Activated CD4-positive, alpha-beta T cell treated with anti-CD3 and anti-CD28 coated beads, Interleukin-2, amount 10 ng/mL, durations not matched to agents 7 days and 5 days (primary cell): Measurements from ENCODE around the gene TCEA2. TPM values are rescaled to one million over a fixed set of nuclear protein-coding genes. Genes with fewer than 3 reads are reported as not detected.

Source experiments
- CTCF ChIA-PET: fragments of 350-600 bp; sonication (Branson Sonifier 250); formaldehyde crosslinking; loops from one replicate; lab custom pipeline; 2021; ENCODE audit warnings: antibody characterized with exemption; lab: Charles Lee
- POLR2A ChIA-PET: fragments of 350-600 bp; sonication (Branson Sonifier 250); formaldehyde crosslinking; loops from one replicate; lab custom pipeline; 2021; ENCODE audit warnings: antibody characterized with exemption; lab: Charles Lee
- DNase-seq: peaks from one replicate; pipeline ENCODE4 v3.0.0-alpha.2; 2020
- H3K27ac Mint-ChIP-seq: one replicate; pipeline ENCODE4 v1.8.0; 2021; ENCODE audit warnings: mild to moderate bottlenecking, moderate library complexity, mixed read lengths
- H3K27me3 Mint-ChIP-seq: one replicate; pipeline ENCODE4 v1.8.0; 2021; ENCODE audit warnings: mixed read lengths
- H3K36me3 Mint-ChIP-seq: one replicate; pipeline ENCODE4 v1.8.0; 2021; ENCODE audit warnings: low read depth, mixed read lengths
- H3K4me1 Mint-ChIP-seq: one replicate; pipeline ENCODE4 v1.8.0; 2021; ENCODE audit warnings: mixed read lengths
- H3K4me3 Mint-ChIP-seq: one replicate; pipeline ENCODE4 v1.8.0; 2021; ENCODE audit warnings: mild to moderate bottlenecking, moderate library complexity, mixed read lengths
- H3K9me3 Mint-ChIP-seq: one replicate; pipeline ENCODE4 v1.8.0; 2021; ENCODE audit warnings: mixed read lengths
- total RNA-seq, 2 experiments: library from RNA; stranded (reverse); gene quantifications; one replicate each; pipeline ENCODE4 v1.2.3, GENCODE V29; 2021

The TCEA2 gene
- total RNA-seq, 2 experiments from 2014 or later = 47.6 to 57.9 TPM

DNA sequence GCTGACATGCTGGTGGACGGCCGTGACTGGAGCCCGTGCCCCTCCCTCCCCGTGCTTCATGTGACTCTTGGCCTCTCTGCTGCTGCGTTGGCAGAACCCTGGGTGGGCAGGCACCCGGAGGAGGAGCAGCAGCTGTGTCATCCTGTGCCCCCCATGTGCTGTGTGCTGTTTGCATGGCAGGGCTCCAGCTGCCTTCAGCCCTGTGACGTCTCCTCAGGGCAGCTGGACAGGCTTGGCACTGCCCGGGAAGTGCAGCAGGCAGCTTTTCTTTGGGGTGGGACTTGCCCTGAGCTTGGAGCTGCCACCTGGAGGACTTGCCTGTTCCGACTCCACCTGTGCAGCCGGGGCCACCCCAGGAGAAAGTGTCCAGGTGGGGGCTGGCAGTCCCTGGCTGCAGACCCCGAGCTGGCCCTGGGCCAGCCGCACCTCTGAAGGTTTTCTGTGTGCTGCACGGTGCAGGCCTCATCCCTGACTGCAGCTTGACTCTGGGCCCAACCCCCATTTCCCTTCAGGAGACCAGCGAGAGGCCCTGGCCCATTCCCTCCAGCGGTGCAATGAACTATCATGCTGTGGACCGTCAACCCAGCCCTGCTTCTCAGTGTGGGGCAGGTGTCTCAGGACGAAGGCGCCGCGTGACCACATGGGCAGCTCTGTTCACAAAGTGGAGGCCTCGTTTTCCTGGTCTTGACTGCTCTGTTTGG, 36.2 kb downstream of the TCEA2 start:
- ChIA-PET CTCF (interaction anchor here (1.3 kb wide), 1 partner anchor 13 kb away, joined by 3 read pairs; no protein-coding TSS in a partner anchor), POLR2A (no interaction called here)
- Mint-ChIP-seq H3K4me3 (no peak overlapping the region), H3K27me3 (peaks cover 23% of the 10 kb centered on the region), H3K36me3 (no peaks in the 10 kb centered on the region), H3K4me1 (peaks cover 20% of the 10 kb centered on the region), H3K27ac (no peak overlapping the region), H3K9me3 (peaks cover 5% of the 10 kb centered on the region)
- DNase-seq = no peak

DNA sequence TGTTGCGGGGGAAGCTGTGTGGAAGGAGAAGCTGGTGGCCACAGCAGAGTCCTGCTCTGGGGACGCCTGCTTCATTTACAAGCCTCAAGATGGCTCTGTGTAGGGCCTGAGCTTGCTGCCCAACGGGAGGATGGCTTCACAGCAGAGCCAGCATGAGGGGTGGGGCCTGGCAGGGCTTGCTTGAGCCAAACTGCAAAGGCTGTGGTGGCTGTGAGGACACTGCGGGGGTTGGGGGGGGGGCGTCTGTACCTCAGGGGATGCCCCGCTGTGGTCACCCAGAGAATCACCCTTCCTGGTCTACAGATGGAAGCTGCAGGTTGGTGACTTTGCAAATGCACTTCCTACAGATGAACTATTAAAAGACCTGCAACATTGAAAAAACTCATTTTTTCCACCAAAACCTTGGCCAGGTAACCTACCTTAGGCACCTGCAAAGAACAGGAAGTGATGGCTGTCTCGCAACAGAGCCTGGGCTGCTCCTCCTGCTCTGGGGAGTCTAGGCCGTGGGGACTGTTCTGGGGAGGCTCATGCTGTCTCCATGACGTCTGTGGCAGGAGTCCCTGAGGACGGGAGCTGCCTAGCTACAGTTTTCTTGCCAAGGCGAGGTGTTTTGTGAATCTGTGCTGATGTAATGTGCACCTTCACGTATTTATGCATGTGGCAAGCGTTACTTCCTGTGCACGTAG, 37.0 kb downstream of the TCEA2 start:
- ChIA-PET CTCF (interaction anchor here (1.3 kb wide), 1 partner anchor 14 kb away, joined by 3 read pairs; no protein-coding TSS in a partner anchor), POLR2A (no interaction called here)
- Mint-ChIP-seq H3K27ac (no peak overlapping the region), H3K27me3 (peaks cover 23% of the 10 kb centered on the region), H3K4me3 (no peak overlapping the region), H3K4me1 (peaks cover 20% of the 10 kb centered on the region), H3K9me3 (peaks cover 5% of the 10 kb centered on the region), H3K36me3 (no peaks in the 10 kb centered on the region)
- no peak for DNase-seq

DNA sequence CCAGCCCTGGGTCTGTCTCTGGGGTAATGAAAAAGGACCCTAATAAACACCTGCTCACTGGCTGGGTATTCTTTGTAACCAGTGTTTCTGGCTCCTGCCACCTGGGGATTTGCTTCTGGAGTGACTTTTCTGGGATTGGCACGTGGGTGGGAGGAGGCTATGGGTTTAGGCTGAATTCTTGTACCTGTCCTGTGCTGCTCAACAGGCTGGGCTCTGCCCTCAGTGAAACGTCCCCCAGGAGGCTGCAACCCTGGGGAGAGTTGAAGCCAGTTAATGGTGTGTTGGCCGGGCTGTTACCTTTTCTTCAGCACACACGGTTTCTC, 37.5 kb downstream of the TCEA2 start:
- DNase-seq = no peak

DNA sequence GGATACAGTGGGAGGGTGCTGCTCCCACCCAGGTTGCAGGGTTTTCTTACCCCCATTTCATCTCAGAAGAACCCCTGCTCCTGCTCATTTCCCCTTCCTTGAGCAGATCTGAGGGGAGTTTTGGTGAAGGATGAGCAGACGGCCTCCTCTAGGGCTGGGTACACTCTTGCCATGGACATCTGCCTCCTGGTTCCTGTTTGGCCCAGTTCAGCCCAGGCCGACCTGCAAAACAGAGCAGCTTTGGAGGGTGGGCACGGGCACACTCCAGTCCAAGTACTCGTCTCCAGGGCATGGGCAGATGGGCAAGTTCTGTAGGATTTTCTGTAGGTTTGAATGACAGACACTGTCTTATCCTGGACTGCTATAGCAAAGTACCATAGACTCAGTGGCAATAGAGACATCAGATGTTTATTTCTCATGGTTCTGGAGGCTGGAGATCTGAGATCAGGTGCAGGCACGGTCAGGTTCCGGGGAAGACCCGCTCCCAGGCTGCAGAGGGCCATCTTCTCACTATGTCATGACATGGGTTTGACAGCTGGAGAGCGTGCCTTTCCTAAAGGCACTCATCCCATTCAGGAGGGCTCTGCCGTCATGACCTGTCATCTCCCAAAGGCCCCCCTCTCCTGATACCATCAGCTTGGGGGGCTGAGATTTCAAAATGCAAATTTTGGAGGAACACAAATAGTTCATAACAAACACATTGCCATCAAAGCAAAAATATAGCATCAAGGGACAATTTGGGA, 38.1 kb downstream of the TCEA2 start:
- Mint-ChIP-seq H3K4me3 (no peak overlapping the region), H3K27ac (no peak overlapping the region)
- CTCF ChIA-PET = interaction anchor here (0.8 to 2.2 kb wide), 3 partner anchors 11 to 19 kb away, joined by 3 to 10 read pairs (median 4); no protein-coding TSS in a partner anchor

More for the DNA sequence above, 37.5 kb downstream of the TCEA2 start:
- H3K4me1 Mint-ChIP-seq = peaks cover 20% of the 10 kb centered on the region
- peaks cover 23% of the 10 kb centered on the region for H3K27me3 Mint-ChIP-seq
- no peak overlapping the region for H3K27ac Mint-ChIP-seq
- ChIA-PET CTCF (interaction anchor here (1.3 kb wide), 1 partner anchor 14 kb away, joined by 3 read pairs; no protein-coding TSS in a partner anchor), POLR2A (no interaction called here)
- H3K9me3 Mint-ChIP-seq = peaks cover 5% of the 10 kb centered on the region
- no peaks in the 10 kb centered on the region for H3K36me3 Mint-ChIP-seq
- no peak overlapping the region for H3K4me3 Mint-ChIP-seq

DNA sequence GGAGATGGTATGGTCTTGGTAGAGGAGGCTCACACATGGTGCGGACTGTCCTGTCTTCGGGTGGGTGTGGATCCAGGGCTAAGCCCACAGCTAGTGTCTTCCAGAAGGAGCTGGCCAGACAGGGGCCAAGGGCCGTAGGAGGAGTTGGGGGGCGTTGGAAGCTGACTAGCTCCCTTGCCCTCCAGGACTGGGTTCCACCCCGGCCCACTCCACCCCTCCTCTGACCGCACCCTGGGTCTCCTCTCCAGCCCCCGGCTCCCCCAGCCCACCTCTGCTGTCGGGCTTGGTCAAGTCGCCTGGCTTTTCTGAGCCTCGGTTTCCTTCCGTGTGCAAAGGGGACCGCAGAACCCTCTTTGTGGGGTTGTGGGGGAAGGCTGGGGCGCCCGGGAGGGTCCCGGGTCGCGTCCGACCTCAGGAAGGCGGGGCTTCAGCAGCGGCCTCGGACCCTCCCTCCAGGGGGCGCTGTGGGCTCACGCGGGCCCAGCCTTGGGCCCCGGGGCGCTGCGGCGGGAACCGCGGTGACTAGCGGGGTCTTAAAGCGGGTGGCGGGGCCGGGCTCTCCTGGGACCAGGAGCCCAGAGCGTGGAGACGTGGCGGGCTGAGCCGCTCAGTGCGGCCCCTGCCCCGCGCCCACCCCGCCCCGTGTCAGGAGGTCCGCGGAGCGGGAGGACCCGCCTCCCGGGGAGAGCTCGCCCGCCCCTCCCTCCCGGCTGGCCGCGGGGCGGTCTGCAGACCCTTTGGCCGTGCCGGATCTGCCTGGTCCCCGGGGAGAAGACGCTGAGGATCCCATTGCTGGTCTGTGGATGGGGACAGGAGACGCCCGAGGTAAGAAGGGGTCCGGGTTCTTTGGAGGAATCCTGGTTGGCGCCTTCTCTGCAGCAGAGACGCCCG, 39.0 kb downstream of the TCEA2 start:
- no peak overlapping the region for H3K4me3 Mint-ChIP-seq
- peak; percentile 63 for DNase-seq
- peaks cover 23% of the 10 kb centered on the region for H3K27me3 Mint-ChIP-seq
- POLR2A ChIA-PET = no interaction called here
- no peaks in the 10 kb centered on the region for H3K9me3 Mint-ChIP-seq
- CTCF ChIA-PET = interaction anchor here (0.8 to 2.2 kb wide), 4 partner anchors 10 to 184 kb away, joined by 3 to 10 read pairs (median 4); no protein-coding TSS in a partner anchor
- peaks cover 20% of the 10 kb centered on the region for H3K4me1 Mint-ChIP-seq
- H3K36me3 Mint-ChIP-seq = no peaks in the 10 kb centered on the region
- H3K27ac Mint-ChIP-seq = no peak overlapping the region

More for the DNA sequence above, 38.1 kb downstream of the TCEA2 start:
- DNase-seq = no peak
- Mint-ChIP-seq H3K4me1 (peaks cover 20% of the 10 kb centered on the region), H3K27me3 (peaks cover 23% of the 10 kb centered on the region), H3K36me3 (no peaks in the 10 kb centered on the region), H3K9me3 (peaks cover 5% of the 10 kb centered on the region)
- POLR2A ChIA-PET = no interaction called here

DNA sequence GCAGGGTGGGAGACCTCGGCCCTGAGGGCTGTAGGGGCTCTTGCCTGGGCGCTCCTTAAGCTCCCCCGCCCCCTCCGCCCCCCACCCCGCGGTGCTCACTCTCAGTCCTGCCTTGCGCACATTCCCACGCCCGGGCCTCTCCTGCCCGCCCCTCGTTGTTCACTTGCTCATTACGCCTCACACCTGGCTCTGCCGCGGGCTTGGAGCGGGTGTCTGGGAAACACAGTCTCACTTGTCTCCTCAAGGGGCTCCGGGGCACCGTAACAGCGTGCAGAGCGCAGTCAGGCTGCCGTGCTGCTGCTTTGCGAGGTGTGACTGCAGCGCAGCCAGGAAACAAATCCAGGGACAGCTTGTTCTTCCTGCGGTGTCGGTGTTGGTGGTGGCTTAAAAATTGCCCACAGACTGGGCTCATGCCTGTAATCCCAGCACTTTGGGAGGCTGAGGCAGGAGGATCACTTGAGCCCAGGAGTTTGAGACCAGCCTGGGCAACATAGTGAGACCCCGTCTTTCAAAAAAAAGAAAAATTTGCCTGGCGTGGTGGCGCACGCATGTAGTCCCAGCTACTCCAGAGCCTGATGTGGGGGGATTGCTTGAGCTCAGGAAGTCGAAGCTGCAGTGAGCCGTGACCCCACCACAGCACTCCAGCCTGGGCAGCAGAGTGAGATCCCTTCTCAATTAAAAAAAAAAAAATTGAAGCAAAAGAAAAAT, 39.8 kb downstream of the TCEA2 start:
- CTCF ChIA-PET = interaction anchor here (1.4 to 2.2 kb wide), 2 partner anchors 13 to 183 kb away, joined by 5 to 10 read pairs; no protein-coding TSS in a partner anchor
- POLR2A ChIA-PET = no interaction called here
- no peaks in the 10 kb centered on the region for H3K9me3 Mint-ChIP-seq
- H3K36me3 Mint-ChIP-seq = no peaks in the 10 kb centered on the region
- peak overlapping the region; percentile 40 for H3K4me3 Mint-ChIP-seq
- H3K4me1 Mint-ChIP-seq = peaks cover 20% of the 10 kb centered on the region
- H3K27me3 Mint-ChIP-seq = peaks cover 23% of the 10 kb centered on the region
- no peak for DNase-seq
- peak overlapping the region; percentile 31 for H3K27ac Mint-ChIP-seq

DNA sequence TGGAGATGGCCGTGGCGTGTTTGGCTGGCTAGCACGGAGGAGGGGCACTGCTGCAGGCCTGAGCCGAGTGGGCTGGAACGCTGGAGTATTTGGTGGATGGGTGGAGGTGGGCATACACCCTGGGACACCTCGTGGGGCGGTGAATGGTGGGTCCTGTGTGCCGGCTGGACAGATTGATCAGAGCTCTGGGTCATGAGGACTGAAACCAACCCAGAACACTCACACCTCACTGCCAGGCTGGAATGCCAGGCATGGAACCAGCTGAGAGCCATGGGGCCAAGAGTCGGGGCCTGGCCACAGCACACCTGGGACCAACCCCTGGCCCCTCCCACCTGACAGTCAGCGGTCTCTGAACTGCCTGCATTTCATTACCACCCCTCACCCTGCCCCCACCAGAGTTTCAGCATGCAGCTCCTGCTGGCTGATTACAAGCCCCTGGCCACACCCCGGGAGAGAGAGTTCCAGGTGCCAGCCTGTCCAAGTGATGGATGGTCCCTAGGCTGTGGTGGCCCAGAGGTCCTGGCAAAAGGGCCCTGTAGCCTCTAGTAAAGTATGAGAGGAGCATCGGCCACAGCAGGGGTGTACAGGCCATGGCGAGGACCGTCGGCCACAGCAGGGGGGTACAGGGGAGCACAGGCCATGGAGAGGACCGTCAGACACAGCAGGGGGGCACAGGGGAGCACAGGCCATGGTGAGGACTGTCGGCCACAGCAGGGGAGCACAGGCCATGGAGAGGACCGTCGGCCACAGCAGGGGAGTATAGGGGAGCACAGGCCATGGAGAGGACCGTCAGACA, 41.1 kb downstream of the TCEA2 start:
- ChIA-PET POLR2A (no interaction called here), CTCF (no interaction called here)
- no peaks in the 10 kb centered on the region for H3K9me3 Mint-ChIP-seq
- no peak overlapping the region for H3K4me3 Mint-ChIP-seq
- H3K36me3 Mint-ChIP-seq = no peaks in the 10 kb centered on the region
- H3K4me1 Mint-ChIP-seq = peaks cover 20% of the 10 kb centered on the region
- DNase-seq = no peak
- no peak overlapping the region for H3K27ac Mint-ChIP-seq
- H3K27me3 Mint-ChIP-seq = peaks cover 23% of the 10 kb centered on the region

DNA sequence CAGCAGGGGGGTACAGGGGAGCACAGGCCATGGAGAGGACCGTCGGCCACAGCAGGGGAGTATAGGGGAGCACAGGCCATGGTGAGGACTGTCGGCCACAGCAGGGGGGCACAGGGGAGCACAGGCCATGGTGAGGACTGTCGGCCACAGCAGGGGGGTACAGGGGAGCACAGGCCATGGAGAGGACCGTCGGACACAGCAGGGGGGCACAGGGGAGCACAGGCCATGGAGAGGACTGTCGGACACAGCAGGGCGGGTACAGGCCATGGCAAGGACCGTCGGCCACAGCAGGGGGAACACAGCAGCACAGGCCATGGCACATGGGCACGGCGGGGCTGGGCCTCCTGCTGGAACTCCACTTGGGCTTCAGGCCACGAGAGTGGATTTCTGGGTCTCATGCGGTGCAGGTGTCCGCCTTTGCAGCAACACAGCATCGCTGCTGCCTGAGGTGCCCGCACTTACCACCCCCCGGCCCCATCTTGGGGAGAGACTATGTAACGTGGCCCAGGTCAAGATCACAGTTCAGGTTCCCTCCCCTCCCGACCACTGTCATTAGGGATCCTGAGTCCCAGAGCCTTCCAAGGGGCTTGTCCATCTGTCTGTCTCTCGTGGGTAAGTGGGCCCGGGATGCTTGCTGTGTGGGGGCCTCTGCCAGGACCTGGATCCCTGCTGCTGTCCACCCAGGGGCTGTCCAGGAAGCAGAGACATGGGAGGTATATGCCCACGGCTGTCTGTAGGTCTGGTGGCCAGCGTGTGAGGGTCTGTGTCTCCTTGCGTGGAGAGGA, 41.9 kb downstream of the TCEA2 start:
- Mint-ChIP-seq H3K27me3 (peaks cover 23% of the 10 kb centered on the region), H3K4me1 (peaks cover 20% of the 10 kb centered on the region), H3K27ac (no peak overlapping the region), H3K4me3 (no peak overlapping the region), H3K36me3 (no peaks in the 10 kb centered on the region), H3K9me3 (no peaks in the 10 kb centered on the region)
- no peak for DNase-seq
- POLR2A ChIA-PET = no interaction called here
- CTCF ChIA-PET = no interaction called here

DNA sequence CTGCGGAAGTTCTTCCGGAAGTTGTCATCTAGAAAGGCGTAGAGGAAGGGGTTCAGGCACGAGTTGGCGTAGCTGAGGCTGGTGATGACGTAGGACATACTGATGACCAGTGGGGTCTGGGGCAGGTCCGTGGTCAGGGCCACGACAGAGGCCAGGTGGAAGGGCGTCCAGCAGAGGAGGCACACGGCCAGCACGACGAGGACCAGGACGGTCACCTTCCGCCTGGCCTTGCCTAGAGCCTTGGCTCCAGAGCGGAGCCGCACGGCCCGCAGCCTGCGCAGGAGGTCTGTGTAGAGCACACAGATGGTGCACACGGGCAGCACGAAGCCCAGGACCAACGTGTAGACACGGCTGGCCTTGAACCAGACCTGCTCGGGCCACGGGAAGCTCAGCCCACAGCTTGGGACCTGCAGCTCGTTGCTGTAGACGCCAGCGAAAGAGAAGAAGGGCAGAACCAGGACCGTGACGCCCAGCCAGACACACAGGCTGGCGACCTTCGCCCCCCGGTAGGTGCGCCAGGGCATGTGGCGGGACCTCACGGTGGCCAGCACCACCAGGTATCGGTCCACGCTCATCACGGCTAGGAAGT, 42.9 kb downstream of the TCEA2 start:
- CTCF ChIA-PET = no interaction called here
- Mint-ChIP-seq H3K36me3 (no peaks in the 10 kb centered on the region), H3K4me1 (peaks cover 9% of the 10 kb centered on the region), H3K27ac (no peak overlapping the region), H3K9me3 (no peaks in the 10 kb centered on the region), H3K27me3 (peaks cover 21% of the 10 kb centered on the region), H3K4me3 (no peak overlapping the region)
- POLR2A ChIA-PET = no interaction called here
- no peak for DNase-seq

DNA sequence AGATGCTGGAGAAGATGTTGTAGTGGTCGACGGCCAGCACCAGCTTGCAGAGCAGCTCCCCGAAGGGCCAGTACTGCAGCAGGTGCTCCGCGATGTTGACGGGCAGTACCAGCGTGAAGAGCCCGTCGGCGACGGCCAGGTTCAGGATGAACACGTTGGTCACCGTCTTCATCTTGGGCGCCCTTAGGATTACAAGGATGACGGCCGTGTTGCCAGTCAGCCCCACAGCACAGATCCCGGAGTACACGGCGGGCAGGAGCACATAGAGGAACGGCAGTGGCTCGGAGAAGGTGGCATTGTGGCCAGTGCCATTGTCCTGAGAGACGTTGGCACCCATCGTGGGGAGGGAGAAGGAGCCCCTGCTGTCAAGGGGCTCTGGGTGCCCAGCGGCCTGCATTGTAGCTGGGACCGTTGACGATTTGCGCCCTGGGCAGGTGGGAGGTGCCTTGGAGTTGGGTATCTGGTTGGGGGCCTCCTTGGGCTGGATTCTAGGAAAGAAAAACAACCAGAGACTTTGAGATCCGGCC, 43.5 kb downstream of the TCEA2 start:
- H3K36me3 Mint-ChIP-seq = no peaks in the 10 kb centered on the region
- no peak for DNase-seq
- no peaks in the 10 kb centered on the region for H3K9me3 Mint-ChIP-seq
- peaks cover 3% of the 10 kb centered on the region for H3K4me1 Mint-ChIP-seq
- POLR2A ChIA-PET = no interaction called here
- H3K27me3 Mint-ChIP-seq = peaks cover 15% of the 10 kb centered on the region
- no peak overlapping the region for H3K27ac Mint-ChIP-seq
- CTCF ChIA-PET = interaction anchor here (1.4 kb wide), 1 partner anchor 179 kb away, joined by 5 read pairs; no protein-coding TSS in a partner anchor
- no peak overlapping the region for H3K4me3 Mint-ChIP-seq
